HG03442 (cell line): ENCODE measurements around the gene SNRNP70.
"Not testable (repeated sequence)": the region's sequence is repeated elsewhere in the genome, so short reads cannot be mapped to it uniquely, and the experiment has no call there.

ENCODE experiments used
- ATAC-seq: cut with Tn5 transposase; IDR thresholded peaks from one replicate; pipeline ENCODE4 v1.9.1; 2021; ENCODE audit warnings: mild to moderate bottlenecking, moderate library complexity; ENCODE audit not compliant: unreplicated experiment

The SNRNP70 gene

DNA sequence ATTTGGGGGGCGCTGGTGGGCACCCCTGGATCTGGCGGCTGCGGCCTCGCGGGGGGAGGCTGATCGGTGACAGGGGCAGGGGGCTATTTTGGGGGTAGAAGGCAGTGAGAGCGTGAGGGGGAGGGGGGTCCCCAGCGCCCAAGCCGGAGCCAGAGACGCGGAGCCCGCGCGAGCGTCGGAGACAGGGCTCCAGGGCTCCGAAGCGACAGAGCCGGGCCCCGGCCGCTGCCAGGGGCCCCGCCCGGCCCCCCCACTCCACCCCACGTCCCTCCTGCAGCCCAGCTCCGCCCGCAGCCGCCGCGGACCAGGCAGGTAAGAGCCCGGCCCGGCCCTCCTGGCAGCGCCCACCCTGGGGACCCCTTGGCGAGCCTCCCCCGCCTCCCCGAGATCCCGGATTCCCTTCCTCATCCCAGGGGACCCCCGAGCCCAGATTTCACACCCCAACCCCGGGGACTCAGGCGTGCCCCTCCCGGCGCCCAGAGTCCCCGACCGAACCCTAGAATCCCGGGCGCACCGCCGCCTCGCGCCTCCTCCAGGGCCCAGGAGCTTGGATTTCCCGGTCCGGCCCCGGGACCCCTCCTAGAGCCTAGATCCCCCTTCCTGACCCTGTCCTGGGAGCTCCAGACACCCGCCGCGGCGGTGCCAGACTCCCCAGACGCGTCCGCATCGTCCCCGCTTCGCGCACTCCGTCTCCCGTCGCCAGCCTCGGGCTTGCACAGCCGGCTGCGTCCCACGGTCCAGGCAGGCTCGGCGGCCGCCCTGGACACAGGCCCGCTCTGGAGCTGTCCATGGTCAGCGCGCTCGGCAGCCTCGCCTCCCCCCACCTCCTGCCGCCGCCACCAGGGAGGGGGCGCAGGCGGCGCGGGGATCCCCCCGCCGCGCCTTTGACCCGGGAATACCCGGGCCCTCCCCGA lies 34.4 kb downstream of the SNRNP70 start, which contains the start of gene PPFIA3:
TSS of gene PPFIA3 (plus strand) at position 134 of the 914 bp plus-strand sequence. CDS start 8,330 bp downstream, outside the sequence.
- no peak for ATAC-seq

DNA sequence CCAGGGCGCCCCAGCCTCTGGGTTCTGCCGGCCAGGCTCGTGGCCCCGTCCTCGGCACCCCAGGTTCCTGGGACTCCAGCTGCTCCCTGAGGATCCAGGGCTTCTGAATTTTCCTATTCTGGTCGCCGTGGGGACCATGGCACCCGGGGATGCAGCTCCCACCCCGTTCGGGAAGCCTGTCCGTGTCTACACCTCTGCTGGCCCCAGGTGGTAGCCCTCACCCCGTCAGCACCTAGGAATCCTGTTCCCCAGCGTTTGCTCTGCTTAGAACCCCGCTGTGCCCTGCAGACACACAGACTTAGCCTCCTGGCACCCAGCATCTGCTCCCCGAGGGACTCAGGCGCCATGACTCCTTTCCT lies 35.1 kb downstream of the SNRNP70 start:
- ATAC-seq: no peak

DNA sequence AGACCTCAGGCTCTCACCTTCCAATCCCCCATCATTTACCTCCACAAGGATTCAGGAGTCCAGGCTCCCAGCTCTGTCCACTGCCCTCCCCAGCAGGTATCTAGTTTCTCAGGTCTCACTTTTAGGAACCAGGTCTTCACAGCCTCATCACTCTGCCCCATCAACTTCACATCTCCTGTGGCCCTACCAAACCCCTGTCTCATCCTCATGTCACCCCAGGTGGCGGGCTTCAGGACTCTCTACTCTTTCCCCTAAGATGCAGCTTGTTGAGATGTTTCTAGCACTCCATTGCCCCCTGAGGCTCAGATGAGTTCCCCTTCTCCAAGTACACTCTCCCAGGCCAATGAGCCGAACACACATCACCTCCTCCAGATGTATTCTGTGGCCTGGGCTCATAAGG lies 35.6 kb downstream of the SNRNP70 start:
- ATAC-seq: no peak

DNA sequence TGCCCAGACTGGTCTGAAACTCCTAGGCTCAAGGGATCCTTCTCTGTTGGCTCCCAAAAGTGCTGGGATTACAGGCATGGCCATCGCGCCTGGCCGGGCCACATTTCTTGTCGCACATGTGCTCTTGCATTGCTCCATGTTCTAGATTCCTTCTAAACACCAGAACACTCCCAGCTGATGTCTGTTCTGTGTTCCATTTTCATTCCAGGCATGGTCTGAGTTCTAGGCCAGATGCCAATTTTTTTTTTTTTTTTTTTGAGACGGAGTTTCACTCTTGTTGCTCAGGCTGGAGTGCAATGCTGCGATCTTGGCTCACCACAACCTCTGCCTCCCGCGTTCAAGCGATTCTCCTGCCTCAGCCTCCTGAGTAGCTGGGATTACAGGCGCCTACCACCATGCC lies 36.6 kb downstream of the SNRNP70 start:
- ATAC-seq: not testable (repeated sequence)

DNA sequence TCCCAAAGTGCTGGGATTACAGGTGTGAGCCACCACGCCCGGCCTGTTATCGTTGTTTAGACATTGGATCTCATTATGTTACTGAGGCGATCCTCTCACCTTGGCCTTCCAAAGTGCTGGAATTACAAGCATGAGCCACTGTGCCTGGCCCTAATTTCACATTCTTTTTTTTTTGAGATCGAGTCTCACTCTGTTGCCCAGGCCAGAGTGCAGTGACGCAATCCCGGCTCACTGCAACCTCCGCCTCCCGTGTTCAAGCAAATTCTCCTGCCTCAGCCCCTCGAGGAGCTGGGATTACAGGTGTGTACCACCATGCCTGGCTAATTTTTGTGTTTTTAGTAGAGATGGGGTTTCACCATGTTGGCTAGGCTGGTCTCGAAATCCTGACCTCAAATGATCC lies 38.0 kb downstream of the SNRNP70 start:
- not testable (repeated sequence) for ATAC-seq

DNA sequence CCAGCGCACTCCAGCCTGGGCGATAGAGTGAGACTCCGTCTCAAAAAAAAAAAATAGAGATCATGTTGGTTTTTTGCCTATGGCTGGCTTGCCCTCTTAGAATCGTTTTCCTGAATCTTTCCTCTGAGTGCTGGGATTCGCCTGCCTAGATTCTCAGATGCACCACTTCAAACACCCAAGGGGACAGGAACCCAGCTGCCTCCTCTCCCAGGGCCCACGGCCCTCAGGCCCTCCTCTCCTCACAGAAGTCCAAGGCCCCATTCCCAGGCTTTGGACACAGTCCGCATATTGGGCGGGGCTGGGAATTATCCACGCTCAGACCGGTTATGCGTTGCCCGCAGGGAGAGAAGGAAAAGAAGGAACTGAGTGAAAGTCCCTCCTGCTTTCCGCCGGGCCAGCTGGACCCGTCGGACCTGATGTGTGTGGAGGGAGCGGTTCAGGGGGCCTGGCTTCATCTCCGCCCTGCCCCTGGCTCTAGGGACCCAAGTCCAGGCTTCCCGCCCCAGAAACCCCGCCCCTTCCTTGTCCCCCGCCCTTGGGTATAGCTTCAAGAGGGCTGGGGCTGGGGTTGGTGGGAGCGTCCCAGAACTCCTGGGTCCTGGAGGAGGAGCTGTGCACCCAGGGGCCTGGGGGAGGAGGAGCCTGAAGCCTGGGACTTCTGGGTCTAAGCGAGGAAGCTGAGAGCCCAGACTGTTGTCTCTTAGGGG lies 39.9 kb downstream of the SNRNP70 start:
- no peak for ATAC-seq

DNA sequence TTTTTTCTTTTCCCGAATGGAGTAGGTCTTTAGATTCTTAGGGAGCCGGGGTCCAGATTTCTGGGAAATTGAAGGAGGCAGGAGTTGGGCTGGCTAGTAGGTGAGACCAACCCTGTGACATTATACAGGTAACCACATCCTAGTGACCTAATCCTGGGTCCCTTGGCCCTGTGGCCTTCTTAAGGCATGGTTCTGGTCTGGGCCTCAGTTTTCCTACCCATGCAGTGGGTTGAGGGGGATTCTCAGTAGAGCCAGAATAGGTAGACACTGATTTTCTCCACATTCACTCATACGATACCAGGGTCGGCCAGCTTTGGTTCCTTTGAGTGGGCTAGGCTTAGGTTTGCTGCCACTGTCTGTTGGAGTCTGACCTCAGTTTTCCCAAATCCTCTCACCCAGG lies 41.3 kb downstream of the SNRNP70 start:
- no peak for ATAC-seq

DNA sequence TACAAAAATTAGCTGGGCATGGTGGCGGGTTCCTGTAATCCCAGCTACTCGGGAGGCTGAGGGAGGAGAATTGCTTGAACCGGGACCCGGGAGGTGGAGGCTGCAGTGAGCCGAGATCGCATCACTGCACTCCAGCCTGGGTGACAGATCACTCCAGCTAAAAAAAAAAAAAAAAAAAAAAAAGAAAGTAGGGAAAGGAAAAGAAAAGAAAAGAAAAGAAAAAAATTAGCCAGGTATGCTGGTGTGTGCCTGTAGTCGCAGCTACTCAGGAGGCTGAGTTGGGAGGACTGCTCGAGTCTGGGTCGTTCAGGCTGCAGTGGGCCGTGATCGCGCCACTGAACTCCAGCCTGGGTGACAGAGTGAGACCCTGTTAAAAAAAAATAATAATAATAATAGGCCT lies 42.0 kb downstream of the SNRNP70 start:
- not testable (repeated sequence) for ATAC-seq

DNA sequence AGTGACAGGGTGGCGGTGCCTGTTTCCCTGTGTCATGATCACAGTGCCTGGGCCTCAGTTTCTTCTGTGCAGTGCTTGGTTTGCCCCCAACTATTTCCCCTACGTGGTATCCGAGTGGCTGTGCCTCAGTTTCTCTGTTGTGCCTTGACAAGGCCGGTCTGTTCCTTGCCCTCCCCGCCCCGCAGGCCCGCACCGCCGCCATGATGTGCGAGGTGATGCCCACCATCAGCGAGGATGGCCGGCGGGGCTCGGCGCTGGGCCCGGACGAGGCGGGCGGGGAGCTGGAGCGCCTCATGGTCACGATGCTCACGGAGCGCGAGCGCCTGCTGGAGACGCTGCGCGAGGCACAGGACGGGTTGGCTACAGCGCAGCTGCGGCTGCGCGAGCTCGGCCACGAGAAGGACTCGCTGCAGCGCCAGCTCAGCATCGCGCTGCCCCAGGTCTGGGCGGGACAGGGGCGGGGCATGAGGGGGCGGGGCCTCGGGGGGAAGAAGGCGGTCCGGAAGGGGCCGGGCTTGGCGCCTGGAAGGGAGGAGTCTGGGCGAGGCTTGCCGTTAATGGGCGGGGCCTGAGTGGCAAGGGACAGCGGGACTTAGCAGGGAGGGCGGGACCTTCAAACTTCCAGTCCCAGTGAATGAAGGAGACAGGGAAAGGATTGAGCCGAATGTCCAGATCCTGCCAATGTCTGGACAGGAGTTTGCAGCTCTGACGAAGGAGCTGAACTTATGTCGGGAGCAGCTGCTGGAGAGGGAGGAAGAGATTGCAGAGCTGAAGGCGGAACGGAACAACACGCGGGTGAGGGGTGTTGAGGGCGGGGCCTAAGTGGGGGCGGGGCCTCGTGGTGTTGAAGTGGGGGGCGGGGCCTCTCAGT lies 42.7 kb downstream of the SNRNP70 start:
- ATAC-seq: peak; percentile 77

DNA sequence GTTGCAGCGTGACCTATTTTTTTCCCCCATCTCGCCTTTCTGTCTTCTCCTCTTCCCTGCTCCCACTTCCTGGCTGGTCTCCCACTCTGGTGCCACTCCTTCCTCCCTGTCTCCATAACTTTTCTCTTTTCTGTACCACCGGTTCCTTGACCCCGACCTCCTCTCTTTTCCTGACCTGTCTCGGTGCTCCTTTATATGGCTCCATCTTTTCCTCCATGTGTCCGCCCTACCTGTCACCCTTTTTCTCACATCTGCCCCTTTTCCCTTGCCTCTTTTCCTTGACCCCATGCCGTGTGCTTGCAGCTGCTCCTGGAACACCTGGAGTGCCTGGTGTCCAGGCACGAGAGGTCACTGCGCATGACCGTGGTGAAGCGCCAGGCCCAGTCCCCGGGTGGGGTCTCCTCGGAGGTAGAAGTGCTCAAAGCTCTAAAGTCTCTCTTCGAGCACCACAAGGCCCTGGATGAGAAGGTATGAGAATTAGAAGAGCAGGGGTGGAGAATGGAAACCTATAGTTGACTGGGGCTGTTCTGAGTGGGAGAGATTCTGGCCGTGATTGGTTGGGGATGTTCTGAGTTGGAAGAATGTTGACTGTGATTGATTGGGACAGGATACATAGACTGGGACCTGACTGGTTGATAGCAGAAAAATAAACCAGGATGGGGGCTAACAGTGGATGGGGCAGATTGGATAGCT lies 43.4 kb downstream of the SNRNP70 start:
- no peak for ATAC-seq

DNA sequence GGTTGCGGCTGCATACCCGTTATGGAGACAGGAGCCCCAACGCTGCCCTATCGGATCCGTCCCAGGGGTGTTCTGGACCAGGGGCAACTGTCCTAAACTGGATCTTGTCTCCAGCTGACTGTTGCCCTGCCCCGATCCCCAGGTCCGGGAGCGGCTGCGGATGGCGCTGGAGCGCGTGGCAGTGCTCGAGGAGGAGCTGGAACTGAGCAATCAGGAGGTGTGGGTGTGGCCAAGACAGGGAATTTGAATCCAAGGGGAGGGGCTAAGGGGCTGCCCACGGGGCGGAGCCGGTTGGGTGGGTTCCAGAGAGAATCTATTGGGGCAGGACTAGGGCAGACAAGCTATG lies 44.0 kb downstream of the SNRNP70 start:
- no peak for ATAC-seq

DNA sequence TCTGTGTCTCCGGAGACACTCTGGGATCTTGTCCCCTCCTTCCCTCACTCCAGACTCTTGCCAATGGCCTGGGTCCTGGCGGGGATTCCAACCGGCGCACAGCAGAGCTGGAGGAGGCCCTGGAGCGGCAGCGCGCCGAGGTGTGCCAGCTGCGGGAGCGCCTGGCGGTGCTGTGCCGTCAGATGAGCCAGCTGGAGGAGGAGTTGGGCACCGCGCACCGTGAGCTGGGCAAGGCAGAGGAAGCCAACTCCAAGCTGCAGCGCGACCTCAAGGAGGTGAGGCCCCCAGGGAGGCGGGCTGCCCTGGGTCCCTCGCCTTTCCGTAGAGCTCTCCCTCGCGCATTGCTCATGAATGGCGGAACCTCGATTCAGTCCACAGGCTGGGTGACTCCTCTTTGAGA lies 45.1 kb downstream of the SNRNP70 start:
- ATAC-seq: no peak

DNA sequence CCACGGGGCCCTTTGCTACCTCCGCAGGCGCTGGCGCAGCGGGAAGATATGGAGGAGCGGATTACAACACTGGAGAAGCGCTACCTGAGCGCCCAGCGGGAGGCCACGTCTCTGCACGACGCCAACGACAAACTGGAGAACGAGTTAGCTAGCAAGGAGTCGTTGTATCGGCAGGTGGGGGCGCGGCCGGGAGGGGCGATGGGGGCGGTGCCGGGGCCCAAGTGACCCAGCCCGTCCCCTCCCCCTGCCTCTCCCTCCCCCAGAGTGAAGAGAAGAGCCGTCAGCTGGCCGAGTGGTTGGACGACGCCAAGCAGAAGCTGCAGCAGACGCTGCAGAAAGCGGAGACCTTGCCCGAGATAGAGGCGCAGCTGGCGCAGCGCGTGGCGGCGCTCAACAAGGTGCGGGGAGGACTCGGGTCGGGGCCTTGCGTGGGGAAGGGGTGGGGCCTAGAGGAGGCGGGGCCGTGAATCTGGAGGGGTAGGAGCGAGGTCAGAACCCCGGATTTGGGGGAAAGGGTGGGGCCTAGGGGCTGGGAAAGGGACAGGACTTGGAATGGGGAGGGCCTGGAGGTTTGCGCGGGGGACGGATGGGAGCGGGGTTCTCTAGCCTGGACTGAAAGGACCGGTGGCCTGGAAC lies 47.8 kb downstream of the SNRNP70 start:
- no peak for ATAC-seq

DNA sequence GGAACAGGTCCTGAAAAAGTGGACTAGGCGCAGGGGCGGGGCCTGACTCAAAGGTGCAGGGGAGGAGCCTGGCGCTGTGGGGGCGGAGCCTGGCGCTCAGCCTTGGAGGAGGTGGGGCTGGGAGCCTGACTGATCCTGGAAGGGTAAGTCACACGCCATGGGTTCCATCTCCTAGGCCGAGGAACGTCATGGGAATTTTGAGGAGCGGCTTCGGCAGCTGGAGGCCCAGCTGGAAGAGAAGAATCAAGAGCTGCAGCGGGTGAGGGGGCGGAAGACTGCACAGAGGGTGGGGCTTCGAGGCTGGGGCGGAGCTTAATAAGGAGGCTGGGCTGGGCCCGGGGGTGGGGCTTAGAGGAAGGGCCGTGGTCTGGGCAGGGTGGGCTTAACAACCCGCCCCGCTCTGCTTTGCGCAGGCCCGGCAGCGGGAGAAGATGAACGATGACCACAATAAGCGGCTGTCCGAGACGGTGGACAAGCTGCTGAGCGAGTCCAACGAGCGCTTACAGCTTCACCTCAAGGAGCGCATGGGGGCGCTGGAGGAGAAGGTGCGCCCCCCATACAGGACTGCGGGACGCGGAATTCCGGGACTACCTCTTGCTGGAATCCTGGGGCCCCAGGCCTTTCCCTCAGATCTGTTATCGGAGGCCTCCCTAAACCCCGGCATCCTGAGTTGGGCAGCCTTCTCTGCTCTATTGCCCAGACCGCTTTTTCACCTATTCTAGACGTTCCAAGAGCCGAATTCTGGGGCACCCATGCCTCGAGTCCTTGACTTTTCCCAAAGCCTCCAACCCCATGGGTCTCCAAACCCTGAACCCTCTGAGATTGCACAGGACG lies 48.6 kb downstream of the SNRNP70 start:
- ATAC-seq: no peak

DNA sequence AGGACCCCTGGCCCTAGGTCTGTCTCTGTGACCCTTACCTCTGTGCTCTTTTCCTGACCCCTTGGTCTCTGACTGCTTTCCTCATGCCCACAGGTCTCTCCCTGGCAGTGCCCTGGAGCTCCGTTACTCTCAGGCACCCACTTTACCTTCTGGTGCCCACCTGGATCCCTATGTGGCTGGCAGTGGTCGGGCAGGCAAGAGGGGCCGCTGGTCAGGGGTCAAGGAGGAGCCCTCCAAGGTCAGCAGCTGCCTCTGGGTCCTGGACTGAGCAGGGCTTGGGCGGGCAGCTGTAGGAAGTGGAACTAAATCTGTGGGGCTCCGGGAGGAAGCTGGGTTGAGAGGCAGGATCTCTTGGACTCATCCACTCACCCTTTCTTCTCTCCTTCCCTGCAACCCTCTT lies 50.4 kb downstream of the SNRNP70 start:
- ATAC-seq: no peak

DNA sequence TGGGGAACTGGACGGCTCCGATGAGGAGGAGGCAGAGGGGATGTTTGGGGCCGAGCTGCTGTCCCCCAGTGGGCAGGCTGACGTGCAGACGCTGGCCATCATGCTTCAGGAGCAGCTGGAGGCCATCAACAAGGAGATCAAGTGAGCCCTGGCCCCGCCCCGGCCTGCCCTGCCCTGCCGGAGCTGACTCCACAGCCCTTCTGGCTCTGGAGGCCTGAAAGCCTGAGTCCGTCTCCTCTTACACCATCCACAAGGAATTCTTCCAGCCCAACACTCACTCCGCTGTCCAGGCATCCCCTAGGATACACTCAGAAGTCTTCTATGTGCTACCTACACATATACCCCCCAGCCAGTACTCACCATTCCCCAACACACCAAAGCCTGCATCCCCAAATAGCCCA lies 51.5 kb downstream of the SNRNP70 start:
- ATAC-seq: no peak

DNA sequence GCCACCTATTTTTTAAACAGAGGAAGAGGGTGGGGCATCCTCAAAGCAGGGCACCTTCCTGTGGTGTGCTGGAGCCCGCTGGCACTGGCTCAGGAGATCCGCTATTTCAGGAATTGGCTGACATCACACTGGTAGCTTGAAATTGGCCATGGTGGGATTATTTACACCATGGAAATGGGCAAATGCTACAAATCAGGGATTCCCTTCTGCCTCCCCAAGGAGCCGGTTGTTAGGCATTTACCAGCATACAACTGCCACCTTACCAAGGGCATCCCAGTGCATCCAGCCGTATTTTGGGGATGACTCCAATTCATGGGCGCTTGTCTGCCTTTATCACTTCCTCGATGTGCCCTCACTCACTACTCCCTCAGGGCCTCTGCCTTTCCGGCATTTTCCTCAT lies 55.7 kb downstream of the SNRNP70 start:
- no peak for ATAC-seq

DNA sequence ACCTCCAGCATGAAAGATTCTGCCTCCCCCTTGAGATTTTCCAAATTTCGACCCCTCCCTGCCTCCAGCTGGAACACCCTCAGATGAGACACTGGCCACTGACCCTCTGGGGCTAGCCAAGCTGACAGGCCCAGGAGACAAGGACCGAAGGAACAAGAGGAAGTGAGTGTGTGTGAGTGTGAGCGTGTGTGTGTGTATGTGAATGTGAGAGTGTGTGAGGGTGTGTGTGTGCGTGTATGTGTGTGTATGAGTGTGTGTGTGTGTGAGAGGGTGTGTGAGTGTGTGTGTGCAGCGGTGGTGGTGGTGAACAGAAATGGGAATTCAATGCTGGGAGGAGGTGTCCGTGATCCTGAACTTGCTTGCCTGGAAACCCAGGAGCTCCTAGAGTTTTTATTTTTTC lies 56.1 kb downstream of the SNRNP70 start:
- ATAC-seq: no peak

DNA sequence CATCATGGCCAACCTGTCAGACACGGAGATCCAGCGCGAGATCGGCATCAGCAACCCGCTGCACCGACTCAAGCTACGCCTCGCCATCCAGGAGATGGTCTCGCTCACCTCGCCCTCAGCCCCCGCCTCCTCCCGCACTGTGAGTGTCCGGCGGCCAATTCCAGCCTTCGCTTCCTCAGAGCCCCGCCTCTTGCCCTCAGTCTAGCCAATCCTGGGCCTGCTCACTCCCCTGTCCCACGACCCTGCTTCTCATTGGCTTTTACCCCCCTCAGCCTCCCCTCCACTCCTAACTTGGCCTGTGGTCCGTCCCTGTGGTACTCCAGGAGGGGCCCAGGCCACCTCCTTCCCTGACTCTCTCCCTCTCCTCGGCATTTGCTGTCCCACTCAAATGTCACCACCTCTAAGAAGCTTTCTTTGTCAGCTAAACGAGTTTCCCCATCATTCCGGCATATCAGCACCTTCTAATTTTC lies 57.6 kb downstream of the SNRNP70 start:
- peak; percentile 46 for ATAC-seq
